Osteocyte (in vitro differentiated cells): Measurements from ENCODE around the gene CTSO. TPM values are rescaled to one million over a fixed set of nuclear protein-coding genes. Genes with fewer than 3 reads are reported as not detected.

Source experiments
- DNase-seq: peaks from one replicate; pipeline ENCODE4 v3.0.0; 2021; ENCODE audit warnings: mixed read lengths; ENCODE audit not compliant: unreplicated experiment; ENCODE audit errors: extremely low spot score
- H3K27ac Mint-ChIP-seq: one replicate; pipeline ENCODE4 v1.8.0; 2021; ENCODE audit warnings: mild to moderate bottlenecking, mixed read lengths; ENCODE audit not compliant: unreplicated experiment
- H3K27me3 Mint-ChIP-seq: one replicate; pipeline ENCODE4 v1.8.0; 2021; ENCODE audit warnings: mixed read lengths; ENCODE audit not compliant: unreplicated experiment
- H3K36me3 Mint-ChIP-seq: one replicate; pipeline ENCODE4 v1.8.0; 2021; ENCODE audit warnings: mixed read lengths; ENCODE audit not compliant: unreplicated experiment
- H3K4me1 Mint-ChIP-seq: one replicate; pipeline ENCODE4 v1.8.0; 2021; ENCODE audit warnings: mixed read lengths; ENCODE audit not compliant: unreplicated experiment
- H3K4me3 Mint-ChIP-seq: one replicate; pipeline ENCODE4 v1.8.0; 2021; ENCODE audit warnings: mild to moderate bottlenecking, moderate library complexity, mixed read lengths; ENCODE audit not compliant: unreplicated experiment
- H3K9me3 Mint-ChIP-seq: one replicate; pipeline ENCODE4 v1.8.0; 2021; ENCODE audit warnings: mixed read lengths; ENCODE audit not compliant: unreplicated experiment
- total RNA-seq: library from RNA; stranded (reverse); gene quantifications from 2 replicates; pipeline ENCODE4 v1.2.1, GENCODE V29; 2021
- TF ChIP-seq, protein P1 (sequence below): fragments of 200-600 bp; sonication (generic); IDR thresholded peaks from 2 replicates; pipeline ENCODE4 v1.5.0; 2021; ENCODE audit warnings: antibody characterized with exemption, mild to moderate bottlenecking, moderate library complexity

Gene CTSO
- total RNA-seq, 1 donor from 2014 or later = 10.0 TPM

- no peak overlapping the region for H3K27ac Mint-ChIP-seq
- peaks cover 2% of the 10 kb centered on the region for H3K4me1 Mint-ChIP-seq
- no peaks in the 10 kb centered on the region for H3K36me3 Mint-ChIP-seq
- DNase-seq = no peak
- TF ChIP-seq, protein P1, sequence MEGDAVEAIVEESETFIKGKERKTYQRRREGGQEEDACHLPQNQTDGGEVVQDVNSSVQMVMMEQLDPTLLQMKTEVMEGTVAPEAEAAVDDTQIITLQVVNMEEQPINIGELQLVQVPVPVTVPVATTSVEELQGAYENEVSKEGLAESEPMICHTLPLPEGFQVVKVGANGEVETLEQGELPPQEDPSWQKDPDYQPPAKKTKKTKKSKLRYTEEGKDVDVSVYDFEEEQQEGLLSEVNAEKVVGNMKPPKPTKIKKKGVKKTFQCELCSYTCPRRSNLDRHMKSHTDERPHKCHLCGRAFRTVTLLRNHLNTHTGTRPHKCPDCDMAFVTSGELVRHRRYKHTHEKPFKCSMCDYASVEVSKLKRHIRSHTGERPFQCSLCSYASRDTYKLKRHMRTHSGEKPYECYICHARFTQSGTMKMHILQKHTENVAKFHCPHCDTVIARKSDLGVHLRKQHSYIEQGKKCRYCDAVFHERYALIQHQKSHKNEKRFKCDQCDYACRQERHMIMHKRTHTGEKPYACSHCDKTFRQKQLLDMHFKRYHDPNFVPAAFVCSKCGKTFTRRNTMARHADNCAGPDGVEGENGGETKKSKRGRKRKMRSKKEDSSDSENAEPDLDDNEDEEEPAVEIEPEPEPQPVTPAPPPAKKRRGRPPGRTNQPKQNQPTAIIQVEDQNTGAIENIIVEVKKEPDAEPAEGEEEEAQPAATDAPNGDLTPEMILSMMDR = no peak
- H3K9me3 Mint-ChIP-seq = peaks cover 9% of the 10 kb centered on the region
- peaks cover 2% of the 10 kb centered on the region for H3K27me3 Mint-ChIP-seq
- no peak overlapping the region for H3K4me3 Mint-ChIP-seq
Observed at GRCh38 chr4:155974476-155974749, 20.7 kb upstream of the CTSO start.

DNA sequence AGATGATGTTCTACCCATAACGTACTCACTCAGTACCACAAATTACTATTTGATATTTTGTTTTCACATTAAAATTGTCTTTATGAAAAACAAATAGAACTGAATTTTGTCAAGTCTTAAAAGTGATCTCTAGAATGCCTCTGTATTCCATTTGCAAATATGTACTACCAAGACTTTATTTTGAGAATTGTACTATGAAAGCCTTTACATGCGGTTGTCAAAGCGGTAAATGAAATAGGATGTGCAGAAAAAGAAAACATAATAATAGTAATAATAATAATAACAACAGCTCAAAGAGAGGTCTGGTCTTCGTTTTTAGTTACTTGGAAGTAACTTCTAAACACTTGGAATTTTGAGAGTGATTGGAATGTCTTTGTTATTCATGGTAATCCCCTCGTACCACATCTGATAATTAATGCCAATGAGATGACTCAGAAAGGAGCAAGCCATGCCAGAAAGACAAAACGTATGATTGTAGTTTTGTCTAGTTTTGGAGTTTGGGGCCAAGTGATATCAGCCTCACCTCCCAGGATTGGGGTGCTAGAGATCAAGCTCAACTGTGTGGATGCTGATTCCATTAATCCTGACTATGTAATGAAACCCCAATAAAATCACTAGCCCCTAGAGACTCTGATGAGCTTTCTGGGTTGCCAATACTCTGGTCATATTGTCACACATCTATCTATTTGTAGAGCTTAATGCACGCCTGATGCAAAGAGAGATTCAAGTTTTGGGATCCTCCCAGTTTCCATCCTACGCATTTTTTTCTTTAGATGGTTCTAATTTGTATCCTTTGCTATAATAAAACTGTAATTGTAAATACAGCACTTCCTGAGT, 20.2 kb upstream of the CTSO start:
- no peak overlapping the region for H3K27ac Mint-ChIP-seq
- H3K36me3 Mint-ChIP-seq = no peaks in the 10 kb centered on the region
- H3K4me1 Mint-ChIP-seq = peaks cover 2% of the 10 kb centered on the region
- TF ChIP-seq, protein P1 = no peak
- no peak overlapping the region for H3K4me3 Mint-ChIP-seq
- peaks cover 3% of the 10 kb centered on the region for H3K9me3 Mint-ChIP-seq
- peaks cover 2% of the 10 kb centered on the region for H3K27me3 Mint-ChIP-seq
- no peak for DNase-seq

GRCh38 chr4:155972098-155972497, 18.4 kb upstream of the CTSO start:
- Mint-ChIP-seq H3K4me3 (no peak overlapping the region), H3K27ac (no peak overlapping the region), H3K36me3 (no peaks in the 10 kb centered on the region), H3K27me3 (peaks cover 2% of the 10 kb centered on the region), H3K9me3 (no peaks in the 10 kb centered on the region), H3K4me1 (peaks cover 2% of the 10 kb centered on the region)
- TF ChIP-seq, protein P1 = peak; percentile 56
- no peak for DNase-seq

GRCh38 chr4:155966731-155967395, 13.2 kb upstream of the CTSO start:
- Mint-ChIP-seq H3K27me3 (no peaks in the 10 kb centered on the region), H3K4me3 (no peak overlapping the region), H3K9me3 (no peaks in the 10 kb centered on the region), H3K36me3 (no peaks in the 10 kb centered on the region), H3K4me1 (peaks cover 10% of the 10 kb centered on the region), H3K27ac (peak overlapping the region; percentile 36)
- TF ChIP-seq, protein P1 = no peak
- DNase-seq = no peak

DNA sequence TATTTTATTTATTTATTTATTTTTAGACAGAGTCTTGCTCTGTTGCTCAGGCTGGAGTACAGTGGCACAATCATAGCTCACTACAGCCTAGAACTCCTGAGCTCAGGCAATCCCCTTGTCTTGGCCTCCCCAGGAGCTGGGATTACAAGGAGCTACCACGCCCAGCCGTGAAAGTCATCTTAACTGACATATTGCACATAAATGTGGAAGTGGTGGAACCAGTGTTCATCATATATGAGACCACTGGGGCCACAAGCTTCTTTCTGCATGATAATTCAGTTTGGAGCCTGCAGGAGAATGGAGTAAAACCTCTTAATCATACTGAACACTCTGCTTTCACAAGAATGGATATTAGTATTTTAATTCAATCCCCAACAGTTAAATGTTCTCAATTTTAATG, 12.5 kb upstream of the CTSO start:
- Mint-ChIP-seq H3K27ac (no peak overlapping the region), H3K36me3 (no peaks in the 10 kb centered on the region), H3K4me1 (peaks cover 10% of the 10 kb centered on the region), H3K4me3 (no peak overlapping the region), H3K27me3 (no peaks in the 10 kb centered on the region), H3K9me3 (no peaks in the 10 kb centered on the region)
- no peak for DNase-seq
- TF ChIP-seq, protein P1 = no peak
